H9 (cell line): ENCODE data around the gene PPIL6. TPM values are rescaled to one million over a fixed set of nuclear protein-coding genes. Genes with fewer than 3 reads are reported as not detected.

Experiments
- DNase-seq: peaks from one replicate; pipeline ENCODE4 v3.0.0-alpha.2; 2017
- H2AFZ ChIP-seq: one replicate; pipeline ENCODE4 v1.6.1; 2013; ENCODE audit warnings: mild to moderate bottlenecking, low read length, control low read depth, moderate library complexity
- H2AK5ac ChIP-seq: 2 replicates; pipeline ENCODE4 v1.6.1; 2013; ENCODE audit warnings: low read length, control low read depth, mixed read lengths; ENCODE audit not compliant: insufficient read length
- H2BK120ac ChIP-seq: one replicate; pipeline ENCODE4 v1.6.1; 2013; ENCODE audit warnings: low read depth, mild to moderate bottlenecking, low read length, control low read depth, inconsistent platforms; ENCODE audit not compliant: poor library complexity, severe bottlenecking
- H2BK12ac ChIP-seq: 2 replicates; pipeline ENCODE4 v1.6.1; 2013; ENCODE audit warnings: low read length, control low read depth, mixed read lengths, low read depth; ENCODE audit not compliant: insufficient read length
- H2BK15ac ChIP-seq: 2 replicates; pipeline ENCODE4 v1.6.1; 2013; ENCODE audit warnings: low read depth, low read length, control low read depth
- H2BK20ac ChIP-seq: one replicate; pipeline ENCODE4 v1.6.1; 2013; ENCODE audit warnings: low read depth, mild to moderate bottlenecking, low read length, control low read depth, inconsistent platforms; ENCODE audit not compliant: poor library complexity, severe bottlenecking
- H2BK5ac ChIP-seq: 2 replicates; pipeline ENCODE4 v1.6.1; 2013; ENCODE audit warnings: low read length, control low read depth, mixed read lengths; ENCODE audit not compliant: insufficient read length
- H3K14ac ChIP-seq: 2 replicates; pipeline ENCODE4 v1.6.1; 2013; ENCODE audit warnings: low read length, control low read depth; ENCODE audit not compliant: insufficient read depth
- H3K18ac ChIP-seq: 2 replicates; pipeline ENCODE4 v1.6.1; 2013; ENCODE audit warnings: low read depth, mild to moderate bottlenecking, mixed read lengths, low read length, control low read depth; ENCODE audit not compliant: insufficient read length
- H3K23ac ChIP-seq: 2 replicates; pipeline ENCODE4 v1.6.1; 2013; ENCODE audit warnings: low read length, control low read depth, mixed read lengths, low read depth; ENCODE audit not compliant: insufficient read length
- H3K23me2 ChIP-seq: 2 replicates; pipeline ENCODE4 v1.6.1; 2013; ENCODE audit warnings: low read depth, mild to moderate bottlenecking, mixed read lengths, low read length, control low read depth; ENCODE audit not compliant: insufficient read length, poor library complexity, severe bottlenecking
- H3K27ac ChIP-seq: 2 replicates; pipeline ENCODE4 v1.5.1; 2013; ENCODE audit warnings: low read length, control low read depth, mixed read lengths, low read depth; ENCODE audit not compliant: insufficient read length
- H3K27me3 ChIP-seq: 2 replicates; pipeline ENCODE4 v1.6.1; 2013; ENCODE audit warnings: low read length, control low read depth, inconsistent platforms; ENCODE audit not compliant: insufficient read depth
- H3K4ac ChIP-seq: 2 replicates; pipeline ENCODE4 v1.6.1; 2013; ENCODE audit warnings: low read depth, mild to moderate bottlenecking, control low read depth, inconsistent platforms, low read length, moderate library complexity
- H3K4me1 ChIP-seq: 2 replicates; pipeline ENCODE4 v1.6.1; 2013; ENCODE audit warnings: low read length, control low read depth, inconsistent platforms; ENCODE audit not compliant: insufficient read depth
- H3K4me2 ChIP-seq: 2 replicates; pipeline ENCODE4 v1.6.1; 2013; ENCODE audit warnings: low read length, control low read depth, mixed read lengths; ENCODE audit not compliant: insufficient read length, insufficient read depth
- H3K56ac ChIP-seq: 2 replicates; pipeline ENCODE4 v1.6.1; 2013; ENCODE audit warnings: low read depth, mild to moderate bottlenecking, mixed read lengths, low read length, control low read depth; ENCODE audit not compliant: insufficient read length
- H3K79me1 ChIP-seq: 2 replicates; pipeline ENCODE4 v1.6.1; 2013; ENCODE audit warnings: low read depth, mild to moderate bottlenecking, moderate library complexity, low read length, control low read depth, inconsistent platforms; ENCODE audit not compliant: insufficient read depth, poor library complexity, severe bottlenecking
- H3K79me2 ChIP-seq: 2 replicates; pipeline ENCODE4 v1.6.1; 2013; ENCODE audit warnings: low read length, control low read depth, inconsistent platforms; ENCODE audit not compliant: insufficient read depth
- H3K9ac ChIP-seq: 2 replicates; pipeline ENCODE4 v1.6.1; 2013; ENCODE audit warnings: low read length, control low read depth, mixed read lengths; ENCODE audit not compliant: insufficient read length; ENCODE audit errors: extremely low read depth
- H3K9me3 ChIP-seq: one replicate; pipeline ENCODE4 v1.6.1; 2013; ENCODE audit warnings: low read depth, low read length, inconsistent platforms; ENCODE audit not compliant: control insufficient read depth
- H3T11ph ChIP-seq: one replicate; pipeline ENCODE4 v1.6.1; 2013; ENCODE audit warnings: mild to moderate bottlenecking, low read length, control low read depth, inconsistent platforms
- H4K20me1 ChIP-seq: one replicate; pipeline ENCODE4 v1.6.1; 2013; ENCODE audit not compliant: control insufficient read depth, insufficient read length, insufficient read depth
- H4K5ac ChIP-seq: 2 replicates; pipeline ENCODE4 v1.6.1; 2013; ENCODE audit warnings: low read depth, mild to moderate bottlenecking, mixed read lengths, low read length, control low read depth; ENCODE audit not compliant: insufficient read length
- H4K8ac ChIP-seq: replicated peaks from 2 replicates; pipeline ENCODE4 v1.6.1; 2013; ENCODE audit warnings: low read length, control low read depth, mixed read lengths, low read depth; ENCODE audit not compliant: insufficient read length
- H4K91ac ChIP-seq: 2 replicates; pipeline ENCODE4 v1.6.1; 2013; ENCODE audit warnings: low read depth, mild to moderate bottlenecking, moderate library complexity, mixed read lengths, low read length, control low read depth; ENCODE audit not compliant: insufficient read length
- H3K27ac Mint-ChIP-seq, 3 experiments: 2 replicates in 2 of 3; 3 replicates in 1 of 3; pipeline ENCODE4 v1.8.0; 2020 to 2021; ENCODE audit warnings: mixed read lengths in 3 of 3, mild to moderate bottlenecking in 1 of 3, moderate library complexity in 1 of 3
- H3K27me3 Mint-ChIP-seq: 2 replicates; pipeline ENCODE4 v1.8.0; 2021; ENCODE audit warnings: low read depth, mild to moderate bottlenecking, moderate library complexity, mixed read lengths
- H3K36me3 Mint-ChIP-seq, 3 experiments: 2 replicates in 2 of 3; 3 replicates in 1 of 3; pipeline ENCODE4 v1.8.0; 2020 to 2021; ENCODE audit warnings: low read depth in 3 of 3, mixed read lengths in 3 of 3; ENCODE audit not compliant: insufficient read depth in 1 of 3
- H3K4me1 Mint-ChIP-seq, 2 experiments: 2 replicates each; pipeline ENCODE4 v1.8.0; 2020; ENCODE audit warnings: mixed read lengths in 2 of 2
- H3K4me3 Mint-ChIP-seq, 2 experiments: 2 replicates in 1 of 2; 3 replicates in 1 of 2; pipeline ENCODE4 v1.8.0; 2020 to 2021; ENCODE audit warnings: mild to moderate bottlenecking in 2 of 2, mixed read lengths in 2 of 2, moderate library complexity in 1 of 2
- H3K9me3 Mint-ChIP-seq, 2 experiments: 2 replicates in 1 of 2; 3 replicates in 1 of 2; pipeline ENCODE4 v1.8.0; 2020; ENCODE audit warnings: mild to moderate bottlenecking in 2 of 2, mixed read lengths in 2 of 2, moderate library complexity in 1 of 2
- CTCF ChIP-seq: fragments of 200-600 bp; sonication (generic); conservative IDR thresholded peaks from 3 replicates; pipeline ENCODE4 v1.8.0; 2021; ENCODE audit warnings: antibody characterized with exemption, mild to moderate bottlenecking
- WGBS: extraction: QIAGEN DNeasy Blood & Tissue Kit; methylation state at CpG from one replicate; pipeline ENCODE4 v1.1.7; 2013; ENCODE audit warnings: missing lambda C conversion rate, low lambda C conversion rate, mixed read lengths; ENCODE audit not compliant: insufficient read length; ENCODE audit errors: extremely low coverage; 5-methylcytosine and 5-hydroxymethylcytosine counted together
- total RNA-seq: library from RNA; stranded (reverse); gene quantifications from 2 replicates; pipeline ENCODE4 v1.2.1, GENCODE V29; 2021

The PPIL6 gene
- total RNA-seq, 1 experiment from 2014 or later, result 1.0 TPM

GRCh38 chr6:109424946-109425345, 15.5 kb downstream of the PPIL6 start:
- Histone ChIP-seq H2AFZ (no peak overlapping the region), H2BK120ac (no peak overlapping the region), H3T11ph (no peak overlapping the region), H3K9ac (no peak overlapping the region), H3K23ac (no peak overlapping the region), H2BK5ac (no peak overlapping the region), H3K4ac (no peak overlapping the region), H2BK15ac (no peak overlapping the region), H2BK12ac (no peak overlapping the region), H3K4me1 (no peaks in the 10 kb centered on the region), H3K14ac (no peak overlapping the region), H3K79me1 (no peaks in the 10 kb centered on the region), H4K20me1 (no peaks in the 10 kb centered on the region), H3K56ac (no peak overlapping the region), H2BK20ac (no peak overlapping the region), H4K5ac (no peak overlapping the region), H3K27me3 (no peaks in the 10 kb centered on the region), H3K4me2 (no peak overlapping the region), H4K8ac (no peak overlapping the region), H3K79me2 (no peaks in the 10 kb centered on the region), H2AK5ac (no peak overlapping the region), H3K9me3 (no peaks in the 10 kb centered on the region), H3K27ac (no peak overlapping the region), H3K18ac (no peak overlapping the region), H4K91ac (no peak overlapping the region), H3K23me2 (no peaks in the 10 kb centered on the region)
- no peak for TF ChIP-seq CTCF
- Mint-ChIP-seq H3K27ac (no peak overlapping the region), H3K9me3 (no peaks in the 10 kb centered on the region), H3K4me1 (no peaks in the 10 kb centered on the region), H3K4me3 (no peak overlapping the region), H3K27me3 (no peaks in the 10 kb centered on the region; the same call in 1 of the 2 replicates), H3K36me3 (no peaks in the 10 kb centered on the region)
- no peak for DNase-seq
- no CpG with 5 or more reads among the region's 2 CpGs for WGBS
